Suprapubic skin (tissue), 4 donors: ENCODE data around the gene C1S. TPM values are rescaled to one million over a fixed set of nuclear protein-coding genes. Genes with fewer than 3 reads are reported as not detected.

Experiments used
- DNase-seq, 2 donors: peaks; one replicate each; pipeline ENCODE4 v3.0.0-alpha.2; 2019; ENCODE audit warnings: low spot score in 2 of 2
- H3K27ac ChIP-seq: fragments of 200-600 bp; sonication (generic); one replicate; pipeline ENCODE4 v1.5.1; 2019
- H3K27me3 ChIP-seq: fragments of 200-600 bp; sonication (generic); one replicate; pipeline ENCODE4 v1.5.1; 2019
- H3K36me3 ChIP-seq: fragments of 200-600 bp; sonication (generic); one replicate; pipeline ENCODE4 v1.5.1; 2019
- H3K4me1 ChIP-seq: fragments of 200-600 bp; sonication (generic); one replicate; pipeline ENCODE4 v1.5.1; 2019
- H3K4me3 ChIP-seq: fragments of 200-600 bp; sonication (generic); one replicate; pipeline ENCODE4 v1.5.1; 2019; ENCODE audit warnings: mild to moderate bottlenecking
- H3K9me3 ChIP-seq: fragments of 200-600 bp; sonication (generic); one replicate; pipeline ENCODE4 v1.5.1; 2019
- CTCF ChIP-seq, 2 donors: fragments of 200-600 bp in 1 of 2; fragments of 450-650 bp in 1 of 2; sonication (generic) in 1 of 2; IDR thresholded peaks; one replicate each; pipeline ENCODE4 v1.5.1; 2016 to 2019; ENCODE audit warnings: antibody characterized with exemption in 2 of 2, mild to moderate bottlenecking in 1 of 2, moderate library complexity in 1 of 2
- EP300 ChIP-seq: sonication (generic); formaldehyde crosslinking; IDR thresholded peaks from one replicate; pipeline ENCODE4 v1.6.1; 2017; ENCODE audit warnings: antibody characterized with exemption
- POLR2A ChIP-seq, 2 donors: fragments of 450-650 bp; IDR thresholded peaks; one replicate each; pipeline ENCODE4 v1.6.1; 2017; ENCODE audit warnings: antibody characterized with exemption in 2 of 2, mild to moderate bottlenecking in 2 of 2, moderate library complexity in 2 of 2
- POLR2AphosphoS5 ChIP-seq, 3 donors: sonication (generic); formaldehyde crosslinking; IDR thresholded peaks; one replicate each; pipeline ENCODE4 v1.6.1; 2017; ENCODE audit warnings: antibody characterized with exemption in 3 of 3
- WGBS: methylation state at CpG from one replicate; pipeline ENCODE4 v1.1.5; 2018; 5-methylcytosine and 5-hydroxymethylcytosine counted together
- total RNA-seq, 4 donors: library from RNA; depleted of rRNA; stranded (reverse); fragments of >200 nt; gene quantifications; one replicate each; pipeline ENCODE4 v1.1.0, GENCODE V29; 2016

C1S gene
- total RNA-seq, 4 donors from 2014 or later = 62.6 to 99.6 (median 65.6) TPM

- Histone ChIP-seq H3K36me3 (peaks cover 23% of the 10 kb centered on the region), H3K4me1 (peaks cover 50% of the 10 kb centered on the region), H3K9me3 (no peaks in the 10 kb centered on the region), H3K4me3 (no peak overlapping the region), H3K27ac (peak overlapping the region; percentile 90), H3K27me3 (no peaks in the 10 kb centered on the region)
- TF ChIP-seq POLR2AphosphoS5 (IDR thresholded peaks at IDR 0.05) (peak in 1 of 3 donors; percentile 25), EP300 (no peak)
- 64% methylated on average over 10 of the region's 10 CpGs for WGBS
- DNase-seq = peak; percentile 69 to 77
These were observed 33.4 kb downstream of the C1S start for GRCh38 chr12:7093892-7094291.

- H3K36me3 ChIP-seq = peaks cover 22% of the 10 kb centered on the region
- H3K27me3 ChIP-seq = no peaks in the 10 kb centered on the region
- 83% methylated on average over 7 of the region's 26 CpGs for WGBS
- DNase-seq = peak; percentile 54 to 74
- H3K27ac ChIP-seq = no peak overlapping the region
- H3K9me3 ChIP-seq = no peaks in the 10 kb centered on the region
- TF ChIP-seq POLR2AphosphoS5 (IDR thresholded peaks at IDR 0.05) (no peak), CTCF (IDR thresholded peaks at IDR 0.05) (no peak), EP300 (no peak)
- H3K4me1 ChIP-seq = peaks cover 30% of the 10 kb centered on the region
- H3K4me3 ChIP-seq = no peak overlapping the region
These were observed 35.8 kb downstream of the C1S start for GRCh38 chr12:7096006-7096932.

GRCh38 chr12:7096979-7097378 lies 36.5 kb downstream of the C1S start:
- Histone ChIP-seq H3K27me3 (no peaks in the 10 kb centered on the region), H3K36me3 (peaks cover 22% of the 10 kb centered on the region), H3K4me1 (peaks cover 23% of the 10 kb centered on the region), H3K27ac (no peak overlapping the region), H3K9me3 (no peaks in the 10 kb centered on the region), H3K4me3 (no peak overlapping the region)
- TF ChIP-seq EP300 = no peak
- no peak for TF ChIP-seq CTCF (IDR thresholded peaks at IDR 0.05)
- TF ChIP-seq POLR2AphosphoS5 (IDR thresholded peaks at IDR 0.05) = no peak
- no peak for TF ChIP-seq POLR2A (IDR thresholded peaks at IDR 0.05)
- WGBS = 81% methylated on average over 12 of the region's 19 CpGs
- DNase-seq = peak in 1 of 2 donors; percentile 52

- Histone ChIP-seq H3K27ac (no peak overlapping the region), H3K9me3 (no peaks in the 10 kb centered on the region), H3K27me3 (no peaks in the 10 kb centered on the region), H3K4me1 (peaks cover 2% of the 10 kb centered on the region), H3K4me3 (no peak overlapping the region), H3K36me3 (peaks cover 28% of the 10 kb centered on the region)
- DNase-seq = peak; percentile 34 to 49
- WGBS = 86% methylated on average over 9 of the region's 9 CpGs
- TF ChIP-seq POLR2AphosphoS5 (IDR thresholded peaks at IDR 0.05) (no peak), CTCF (IDR thresholded peaks at IDR 0.05) (no peak), POLR2A (IDR thresholded peaks at IDR 0.05) (no peak), EP300 (no peak)
These were observed 38.9 kb downstream of the C1S start for GRCh38 chr12:7099290-7099996.

- Histone ChIP-seq H3K4me1 (no peaks in the 10 kb centered on the region), H3K27me3 (no peaks in the 10 kb centered on the region), H3K36me3 (peaks cover 28% of the 10 kb centered on the region), H3K9me3 (no peaks in the 10 kb centered on the region), H3K27ac (no peak overlapping the region), H3K4me3 (no peak overlapping the region)
- WGBS = 80% methylated on average over 4 of the region's 4 CpGs
- DNase-seq = peak; percentile 11 to 15
- TF ChIP-seq POLR2AphosphoS5 (IDR thresholded peaks at IDR 0.05) = no peak
- no peak for TF ChIP-seq POLR2A (IDR thresholded peaks at IDR 0.05)
- no peak for TF ChIP-seq CTCF (IDR thresholded peaks at IDR 0.05)
- no peak for TF ChIP-seq EP300
These were observed 39.7 kb downstream of the C1S start for GRCh38 chr12:7100239-7100638.
